Right lobe of liver (tissue), 4 donors: ENCODE measurements around the gene ZNF441.

Experiments
- POLR2A ChIP-seq: fragments of 450-650 bp; IDR thresholded peaks from one replicate; pipeline ENCODE4 v1.6.1; 2017; ENCODE audit warnings: antibody characterized with exemption, mild to moderate bottlenecking
- TF ChIP-seq, protein P1 (sequence below), 4 donors: fragments of 200-600 bp in 3 of 4; fragments of 450-650 bp in 1 of 4; IDR thresholded peaks; one replicate each; pipeline versions ENCODE4 v1.5.1 to v1.8.0; 2016 to 2022; ENCODE audit warnings: antibody characterized with exemption in 4 of 4, mild to moderate bottlenecking in 2 of 4
- donor health status: DM: no; HTN: no; CAD: no.
- donor health status: DM: no; HTN: no; CAD: no.
- donor health status: DM: no; HTN: yes; CAD: no.

DNA sequence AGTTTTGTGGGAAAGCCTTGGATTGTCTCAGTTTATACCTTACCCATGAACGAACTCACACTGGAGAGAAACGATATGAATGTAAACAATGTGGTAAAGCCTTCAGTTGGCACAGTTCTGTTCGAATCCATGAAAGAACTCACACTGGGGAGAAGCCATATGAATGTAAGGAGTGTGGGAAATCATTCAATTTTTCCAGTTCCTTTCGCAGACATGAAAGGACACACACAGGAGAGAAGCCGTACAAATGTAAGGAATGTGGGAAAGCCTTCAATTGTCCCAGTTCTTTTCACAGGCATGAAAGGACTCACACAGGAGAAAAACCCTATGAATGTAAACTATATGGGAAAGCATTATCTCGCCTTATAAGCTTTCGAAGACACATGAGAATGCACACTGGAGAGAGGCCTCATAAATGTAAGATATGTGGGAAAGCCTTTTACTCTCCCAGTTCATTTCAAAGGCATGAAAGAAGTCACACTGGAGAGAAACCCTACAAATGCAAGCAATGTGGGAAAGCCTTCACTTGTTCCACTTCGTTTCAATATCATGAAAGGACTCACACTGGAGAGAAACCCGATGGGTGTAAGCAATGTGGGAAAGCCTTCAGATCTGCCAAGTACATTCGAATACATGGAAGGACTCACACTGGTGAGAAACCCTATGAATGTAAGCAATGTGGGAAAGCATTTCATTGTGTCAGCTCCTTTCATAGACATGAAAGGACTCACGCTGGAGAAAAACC is 39.7 kb downstream of the ZNF441 start:
- TF ChIP-seq, protein P1, sequence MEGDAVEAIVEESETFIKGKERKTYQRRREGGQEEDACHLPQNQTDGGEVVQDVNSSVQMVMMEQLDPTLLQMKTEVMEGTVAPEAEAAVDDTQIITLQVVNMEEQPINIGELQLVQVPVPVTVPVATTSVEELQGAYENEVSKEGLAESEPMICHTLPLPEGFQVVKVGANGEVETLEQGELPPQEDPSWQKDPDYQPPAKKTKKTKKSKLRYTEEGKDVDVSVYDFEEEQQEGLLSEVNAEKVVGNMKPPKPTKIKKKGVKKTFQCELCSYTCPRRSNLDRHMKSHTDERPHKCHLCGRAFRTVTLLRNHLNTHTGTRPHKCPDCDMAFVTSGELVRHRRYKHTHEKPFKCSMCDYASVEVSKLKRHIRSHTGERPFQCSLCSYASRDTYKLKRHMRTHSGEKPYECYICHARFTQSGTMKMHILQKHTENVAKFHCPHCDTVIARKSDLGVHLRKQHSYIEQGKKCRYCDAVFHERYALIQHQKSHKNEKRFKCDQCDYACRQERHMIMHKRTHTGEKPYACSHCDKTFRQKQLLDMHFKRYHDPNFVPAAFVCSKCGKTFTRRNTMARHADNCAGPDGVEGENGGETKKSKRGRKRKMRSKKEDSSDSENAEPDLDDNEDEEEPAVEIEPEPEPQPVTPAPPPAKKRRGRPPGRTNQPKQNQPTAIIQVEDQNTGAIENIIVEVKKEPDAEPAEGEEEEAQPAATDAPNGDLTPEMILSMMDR (IDR thresholded peaks at IDR 0.05), result no peak
- no peak for TF ChIP-seq POLR2A
